ENCODE measurements around the gene DET1. TPM values are rescaled to one million over a fixed set of nuclear protein-coding genes. Genes with fewer than 3 reads are reported as not detected.
"Not testable (repeated sequence)": the region's sequence is repeated elsewhere in the genome, so short reads cannot be mapped to it uniquely, and the experiment has no call there.

DET1 gene
- total RNA-seq, 2 experiments from 2014 or later = 4.9 to 5.0 TPM

DNA sequence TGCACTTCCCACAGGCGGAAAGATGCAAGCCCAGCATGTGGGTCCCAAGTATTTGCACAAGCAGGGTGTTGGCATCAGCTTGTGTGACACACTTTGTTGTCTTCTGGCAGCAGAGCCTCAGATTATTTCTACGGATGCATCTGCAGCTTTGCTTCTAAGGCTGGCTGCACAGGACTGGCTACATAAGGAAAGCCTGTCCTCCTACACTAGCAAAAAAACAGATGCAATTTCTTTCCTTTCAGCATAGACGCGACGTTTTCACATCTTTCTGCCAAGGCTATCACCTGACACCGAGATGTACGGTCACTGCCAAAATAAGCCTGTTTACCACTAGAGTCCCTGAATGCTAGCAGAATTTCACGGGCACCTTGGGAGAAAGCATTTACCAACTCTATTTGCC is 65.5 kb downstream of the DET1 start:
- no peak overlapping the region for H3K27ac Mint-ChIP-seq
- H3K9me3 Mint-ChIP-seq = no peaks in the 10 kb centered on the region
- no peak overlapping the region for H3K4me3 Mint-ChIP-seq
- no peak for DNase-seq
- ChIA-PET CTCF (interaction anchor here (2.3 kb wide), 1 partner anchor 14 kb away, joined by 8 read pairs; the partner anchor contains the start of genes MRPL46 and MRPS11), POLR2A (no interaction called here)
- H3K36me3 Mint-ChIP-seq (ENCODE audit: low read depth) = peaks cover 15% of the 10 kb centered on the region
- H3K27me3 Mint-ChIP-seq = no peaks in the 10 kb centered on the region
- H3K4me1 Mint-ChIP-seq = no peaks in the 10 kb centered on the region

DNA sequence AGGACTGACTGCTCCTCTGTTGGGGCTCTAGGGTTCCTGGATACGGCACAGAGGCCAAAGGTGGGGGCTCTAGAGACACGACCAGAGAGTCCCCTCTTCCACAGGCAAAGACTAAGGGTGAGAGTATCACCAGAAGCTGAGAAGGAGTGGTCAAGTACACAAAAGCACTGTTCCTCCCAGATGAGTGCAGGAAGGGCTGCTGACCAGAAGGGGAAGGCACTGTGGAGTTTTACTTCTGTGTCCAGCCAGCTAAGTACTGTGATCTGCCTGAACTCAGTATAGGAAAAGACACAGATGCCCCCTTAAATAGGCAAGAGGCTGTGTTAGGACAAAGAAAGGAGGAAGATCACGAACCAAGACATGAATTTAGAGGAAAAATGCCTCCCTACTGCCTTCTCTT is 67.3 kb downstream of the DET1 start:
- Mint-ChIP-seq H3K27ac (no peak overlapping the region), H3K9me3 (no peaks in the 10 kb centered on the region), H3K4me3 (no peak overlapping the region), H3K27me3 (no peaks in the 10 kb centered on the region), H3K36me3 (ENCODE audit: low read depth) (peaks cover 21% of the 10 kb centered on the region), H3K4me1 (no peaks in the 10 kb centered on the region)
- ChIA-PET POLR2A (interaction anchor here (0.7 kb wide), 1 partner anchor 20 kb away, joined by 3 read pairs; no protein-coding TSS in a partner anchor), CTCF (interaction anchor here (1.3 to 2.3 kb wide), 2 partner anchors 10 to 12 kb away, joined by 3 to 8 read pairs; partner anchors contain the start of genes MRPL46 and MRPS11)
- DNase-seq = no peak

DNA sequence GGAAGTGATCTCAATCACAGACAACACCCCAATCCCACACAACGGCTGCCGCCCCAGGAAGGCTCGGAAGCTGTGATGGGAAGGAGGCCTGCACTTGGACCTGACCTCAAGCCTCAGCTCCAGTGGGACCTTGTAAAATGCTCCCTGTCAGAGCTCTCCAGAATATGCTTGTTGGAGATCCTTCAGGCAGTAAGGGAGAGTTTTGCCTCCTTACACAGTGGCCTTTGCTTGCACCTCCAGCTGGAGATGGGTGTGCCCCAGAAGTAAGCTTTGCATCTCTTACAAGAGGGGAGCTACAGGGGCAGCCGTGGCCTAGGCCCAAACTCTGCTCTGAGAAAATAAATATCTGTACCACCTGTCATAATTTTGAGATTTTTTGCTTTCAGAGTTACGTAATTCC is 68.6 kb downstream of the DET1 start:
- H3K9me3 Mint-ChIP-seq = no peaks in the 10 kb centered on the region
- CTCF ChIA-PET = interaction anchor here (0.9 to 1.6 kb wide), 2 partner anchors 11 to 161 kb away, joined by 3 read pairs; partner anchors contain the start of gene ISG20
- no peak overlapping the region for H3K4me3 Mint-ChIP-seq
- H3K27me3 Mint-ChIP-seq = no peaks in the 10 kb centered on the region
- peaks cover 21% of the 10 kb centered on the region for H3K36me3 Mint-ChIP-seq (ENCODE audit: low read depth)
- H3K27ac Mint-ChIP-seq = no peak overlapping the region
- POLR2A ChIA-PET = no interaction called here
- no peaks in the 10 kb centered on the region for H3K4me1 Mint-ChIP-seq
- DNase-seq = no peak

- no peaks in the 10 kb centered on the region for H3K9me3 Mint-ChIP-seq
- no peak overlapping the region for H3K4me3 Mint-ChIP-seq
- peaks cover 23% of the 10 kb centered on the region for H3K36me3 Mint-ChIP-seq (ENCODE audit: low read depth)
- ChIA-PET CTCF (interaction anchor here (1.0 to 1.6 kb wide), 2 partner anchors 10 to 162 kb away, joined by 3 read pairs; partner anchors contain the start of genes ISG20, MRPL46 and MRPS11), POLR2A (no interaction called here)
- DNase-seq = no peak
- H3K27ac Mint-ChIP-seq = no peak overlapping the region
- H3K27me3 Mint-ChIP-seq = no peaks in the 10 kb centered on the region
- H3K4me1 Mint-ChIP-seq = peaks cover 1% of the 10 kb centered on the region
Measured at GRCh38 chr15:88477126-88477525, 69.4 kb downstream of the DET1 start.

DNA sequence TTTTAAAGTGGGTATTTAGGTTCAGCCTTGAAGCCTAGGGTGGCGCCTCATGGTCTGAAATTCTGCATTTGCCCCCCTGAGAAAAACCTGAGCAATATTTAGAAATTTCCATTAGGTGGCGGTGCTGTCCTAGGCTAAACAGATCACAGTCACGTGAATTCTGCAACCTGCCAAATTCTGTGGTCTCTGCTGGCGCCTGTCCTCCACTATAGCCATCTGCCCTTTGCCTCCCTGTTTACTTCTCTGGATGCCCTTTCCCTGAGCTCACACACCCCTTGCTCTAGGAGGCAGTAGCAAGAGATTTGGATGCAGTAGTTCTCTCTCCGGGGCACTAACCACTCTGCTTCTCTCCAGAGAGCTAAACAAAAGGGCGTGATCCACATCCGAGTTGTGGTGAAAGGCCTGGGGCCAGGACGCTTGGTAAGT is 69.8 kb downstream of the DET1 start:
- ChIA-PET POLR2A (no interaction called here), CTCF (interaction anchor here (1.0 to 1.6 kb wide), 2 partner anchors 9 to 162 kb away, joined by 3 read pairs; partner anchors contain the start of genes ISG20, MRPL46 and MRPS11)
- peaks cover 2% of the 10 kb centered on the region for H3K4me1 Mint-ChIP-seq
- DNase-seq = peak; percentile 38
- H3K36me3 Mint-ChIP-seq (ENCODE audit: low read depth) = peaks cover 24% of the 10 kb centered on the region
- H3K27ac Mint-ChIP-seq = no peak overlapping the region
- H3K4me3 Mint-ChIP-seq = no peak overlapping the region
- H3K9me3 Mint-ChIP-seq = no peaks in the 10 kb centered on the region
- H3K27me3 Mint-ChIP-seq = no peaks in the 10 kb centered on the region

GRCh38 chr15:88473661-88474293 is 72.7 kb downstream of the DET1 start:
- H3K36me3 Mint-ChIP-seq (ENCODE audit: low read depth) = peaks cover 24% of the 10 kb centered on the region
- H3K4me3 Mint-ChIP-seq, H3K27ac Mint-ChIP-seq, H3K27me3 Mint-ChIP-seq, DNase-seq, H3K9me3 Mint-ChIP-seq, POLR2A ChIA-PET, H3K4me1 Mint-ChIP-seq: not testable (repeated sequence)
- CTCF ChIA-PET = interaction anchor here (1.1 kb wide), 1 partner anchor 733 kb away, joined by 3 read pairs; no protein-coding TSS in a partner anchor

GRCh38 chr15:88472225-88472624 is 74.3 kb downstream of the DET1 start:
- Mint-ChIP-seq H3K9me3 (no peaks in the 10 kb centered on the region), H3K27me3 (no peaks in the 10 kb centered on the region), H3K4me3 (no peak overlapping the region), H3K36me3 (ENCODE audit: low read depth) (peaks cover 26% of the 10 kb centered on the region), H3K27ac (no peak overlapping the region), H3K4me1 (peaks cover 11% of the 10 kb centered on the region)
- DNase-seq = no peak
- ChIA-PET POLR2A (no interaction called here), CTCF (no interaction called here)

DNA sequence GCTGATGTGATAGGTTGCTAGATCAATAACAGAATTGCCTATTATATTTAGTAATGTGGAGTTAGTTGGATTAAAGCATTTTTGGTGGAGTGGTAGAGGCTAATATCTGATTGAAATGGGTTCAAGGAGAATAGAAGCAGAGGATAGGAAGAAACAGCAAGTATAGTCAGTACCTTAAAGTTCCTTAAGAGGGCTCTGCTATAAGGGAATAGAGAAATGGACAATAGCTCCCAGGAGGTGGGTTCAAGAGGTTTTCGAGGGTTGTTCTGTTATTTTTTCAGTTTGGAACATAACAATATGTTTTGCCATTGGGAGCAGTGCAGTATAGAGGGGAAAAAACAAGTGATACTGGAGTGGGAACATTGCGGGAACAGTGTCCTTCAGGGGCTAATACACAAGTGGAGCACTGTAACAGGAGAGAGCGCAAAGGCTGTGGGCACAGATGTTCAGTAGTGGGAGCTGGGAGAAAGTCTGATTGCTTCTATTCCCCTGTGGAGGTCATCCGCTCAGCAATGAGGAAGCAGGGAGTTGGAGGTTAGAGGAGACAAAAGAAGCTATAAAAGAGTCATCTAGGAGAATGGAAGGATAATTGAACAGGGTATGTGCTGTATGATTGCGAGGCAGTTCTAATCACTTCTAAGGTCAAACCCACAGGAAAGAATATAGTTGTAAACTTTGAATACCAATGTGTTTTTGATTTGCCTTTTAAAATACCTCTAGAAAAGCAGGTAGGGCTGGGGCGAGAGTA is 75.7 kb downstream of the DET1 start:
- peaks cover 22% of the 10 kb centered on the region for H3K4me1 Mint-ChIP-seq
- H3K27me3 Mint-ChIP-seq = no peaks in the 10 kb centered on the region
- CTCF ChIA-PET = interaction anchor here (0.6 to 0.8 kb wide), 2 partner anchors 18 to 47 kb away, joined by 3 read pairs; no protein-coding TSS in a partner anchor
- peaks cover 17% of the 10 kb centered on the region for H3K36me3 Mint-ChIP-seq (ENCODE audit: low read depth)
- no peak overlapping the region for H3K27ac Mint-ChIP-seq
- POLR2A ChIA-PET = no interaction called here
- no peak for DNase-seq
- no peaks in the 10 kb centered on the region for H3K9me3 Mint-ChIP-seq
- H3K4me3 Mint-ChIP-seq = no peak overlapping the region

GRCh38 chr15:88469321-88469720 is 77.2 kb downstream of the DET1 start:
- no peaks in the 10 kb centered on the region for H3K9me3 Mint-ChIP-seq
- no peak for DNase-seq
- peaks cover 20% of the 10 kb centered on the region for H3K36me3 Mint-ChIP-seq (ENCODE audit: low read depth)
- H3K27me3 Mint-ChIP-seq = no peaks in the 10 kb centered on the region
- POLR2A ChIA-PET = no interaction called here
- H3K4me3 Mint-ChIP-seq = no peak overlapping the region
- no peak overlapping the region for H3K27ac Mint-ChIP-seq
- H3K4me1 Mint-ChIP-seq = peaks cover 30% of the 10 kb centered on the region
- CTCF ChIA-PET = interaction anchor here (0.7 to 1.3 kb wide), 2 partner anchors 14 to 213 kb away, joined by 4 to 6 read pairs; no protein-coding TSS in a partner anchor

GRCh38 chr15:88468721-88469120 is 77.8 kb downstream of the DET1 start:
- POLR2A ChIA-PET, H3K9me3 Mint-ChIP-seq, DNase-seq, H3K27me3 Mint-ChIP-seq: not testable (repeated sequence)
- CTCF ChIA-PET = interaction anchor here (0.7 to 2.5 kb wide), 4 partner anchors 11 to 214 kb away, joined by 3 to 8 read pairs (median 5); no protein-coding TSS in a partner anchor
- Mint-ChIP-seq H3K36me3 (ENCODE audit: low read depth) (peaks cover 23% of the 10 kb centered on the region), H3K4me3 (peak overlapping the region; percentile 90), H3K4me1 (peaks cover 30% of the 10 kb centered on the region), H3K27ac (peak overlapping the region; percentile 99)

DNA sequence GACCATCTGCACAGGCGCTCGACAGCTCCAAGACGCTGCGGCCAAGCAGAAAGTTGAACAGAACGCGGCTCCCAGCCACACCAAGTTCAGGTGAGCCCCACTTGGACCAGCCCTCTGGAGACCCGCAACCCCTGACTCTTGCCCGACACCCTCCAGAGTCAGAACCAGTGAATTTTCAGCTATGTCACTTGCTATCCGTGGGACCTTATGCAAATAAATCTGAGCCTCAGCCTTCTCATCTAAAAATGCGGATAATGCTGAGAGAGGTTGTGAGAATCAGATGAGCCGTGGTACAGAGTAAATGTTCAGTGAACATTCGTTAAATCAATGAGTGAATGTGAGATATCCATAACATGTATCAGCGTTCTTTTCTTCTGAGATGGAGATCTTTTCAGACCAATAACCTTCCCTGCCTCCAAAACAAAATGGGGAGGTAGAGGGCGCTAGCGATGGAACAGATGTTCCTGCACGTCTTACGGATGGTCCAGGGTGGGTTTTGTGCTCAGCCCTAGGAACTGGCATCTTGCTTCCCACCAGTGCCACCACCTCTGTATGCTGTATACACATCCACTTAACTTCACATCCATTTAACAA is 78.4 kb downstream of the DET1 start:
- POLR2A ChIA-PET = interaction anchor here (0.7 kb wide), 1 partner anchor 248 kb away, joined by 6 read pairs; no protein-coding TSS in a partner anchor
- CTCF ChIA-PET = interaction anchor here (1.0 to 2.5 kb wide), 5 partner anchors 9 to 33 kb away, joined by 3 to 8 read pairs (median 3); no protein-coding TSS in a partner anchor
- peak; percentile 27 for DNase-seq
- H3K36me3 Mint-ChIP-seq (ENCODE audit: low read depth) = peaks cover 30% of the 10 kb centered on the region
- peak overlapping the region; percentile 99 for H3K27ac Mint-ChIP-seq
- peak overlapping the region; percentile 90 for H3K4me3 Mint-ChIP-seq
- peaks cover 30% of the 10 kb centered on the region for H3K4me1 Mint-ChIP-seq
- no peaks in the 10 kb centered on the region for H3K27me3 Mint-ChIP-seq
- H3K9me3 Mint-ChIP-seq = no peaks in the 10 kb centered on the region

DNA sequence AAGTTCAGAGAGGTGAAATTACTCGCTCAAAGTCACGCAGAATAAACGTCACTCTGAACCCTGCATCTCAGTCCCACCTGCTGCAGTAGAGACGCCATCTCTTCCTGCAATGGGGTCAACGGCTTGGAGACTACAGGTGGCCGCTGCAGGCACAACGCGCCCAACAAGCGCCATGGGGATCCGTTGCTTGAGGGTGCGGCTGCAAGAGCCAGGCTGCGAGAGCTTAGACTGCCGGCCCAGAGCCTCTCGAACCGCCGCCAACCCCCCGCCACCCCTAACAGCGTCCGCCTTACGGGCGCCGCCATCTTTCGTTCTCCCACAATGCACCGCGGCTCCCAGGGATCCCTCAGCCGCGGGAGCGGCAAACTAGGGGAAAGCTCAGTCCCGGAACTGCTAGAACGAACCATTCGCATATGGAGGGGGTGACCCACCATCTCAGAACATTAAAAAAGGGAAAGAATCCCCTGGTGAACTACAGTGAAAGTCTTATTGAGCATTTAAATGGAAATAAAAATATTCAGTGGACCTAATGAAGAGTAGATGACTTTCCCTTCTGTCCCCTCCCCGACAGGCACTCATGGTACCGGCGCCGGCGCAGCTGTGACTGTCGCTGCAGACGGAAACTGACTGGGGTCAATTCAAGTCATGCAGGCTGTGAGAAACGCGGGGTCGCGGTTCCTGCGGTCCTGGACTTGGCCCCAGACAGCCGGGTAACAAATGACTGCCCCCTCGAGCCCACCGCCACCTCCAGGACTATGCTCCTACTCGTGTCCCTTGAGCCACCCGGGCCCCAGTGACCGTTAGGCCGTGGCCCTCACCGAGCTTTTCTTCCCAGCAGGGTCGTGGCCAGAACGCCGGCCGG is 79.2 kb downstream of the DET1 start, which contains the start of the genes MRPL46 and MRPS11:
Gene MRPL46, minus strand, starts transcription at position 316 of the 862 bp plus-strand sequence. Its CDS starts 11 bp downstream, at position 305.
Gene MRPS11, plus strand, starts transcription at position 636 of the 862 bp plus-strand sequence. Its CDS starts 10 bp downstream, at position 646.
- Mint-ChIP-seq H3K4me3 (peak within 1 kb of the TSS; percentile 90), H3K4me1 (peaks cover 30% of the 10 kb centered on the region)
- POLR2A ChIA-PET = interaction anchor here (0.7 kb wide), 1 partner anchor 247 kb away, joined by 6 read pairs; no protein-coding TSS in a partner anchor

More for the DNA sequence above, 79.2 kb downstream of the DET1 start, which contains the start of the genes MRPL46 and MRPS11:
- CTCF ChIA-PET = interaction anchor here (1.2 to 2.5 kb wide), 4 partner anchors 10 to 32 kb away, joined by 3 to 8 read pairs (median 4); no protein-coding TSS in a partner anchor
- H3K27me3 Mint-ChIP-seq = no peaks in the 10 kb centered on the region
- DNase-seq = peak; percentile 92
- H3K9me3 Mint-ChIP-seq = no peaks in the 10 kb centered on the region
- H3K36me3 Mint-ChIP-seq (ENCODE audit: low read depth) = peaks cover 31% of the 10 kb centered on the region
- peak within 1 kb of the TSS; percentile 99 for H3K27ac Mint-ChIP-seq
